LNCaP clone FGC (cell line): ENCODE data around the gene CDH3.

Experiments
- DNase-seq: peaks from one replicate; pipeline ENCODE4 v3.0.0-alpha.2; 2011; ENCODE audit warnings: low read depth
- H3K4me3 ChIP-seq: 2 replicates; pipeline ENCODE4 v1.5.1; 2011; ENCODE audit warnings: mild to moderate bottlenecking, low read depth, low read length, control low read depth
- CTCF ChIP-seq: IDR thresholded peaks from 2 replicates; pipeline ENCODE4 v1.5.1; 2012; ENCODE audit warnings: mild to moderate bottlenecking; ENCODE audit not compliant: control insufficient read depth, insufficient read depth; ENCODE audit errors: extremely low read depth

CDH3 gene

GRCh38 chr16:68658974-68659360 lies 13.9 kb downstream of the CDH3 start:
- H3K4me3 ChIP-seq, result no peak overlapping the region
- no peak for TF ChIP-seq CTCF

GRCh38 chr16:68659412-68660358 lies 14.6 kb downstream of the CDH3 start:
- no peak overlapping the region for H3K4me3 ChIP-seq
- TF ChIP-seq CTCF, result no peak
- DNase-seq, result no peak

More at GRCh38 chr16:68658974-68659360, 13.9 kb downstream of the CDH3 start:
- no peak for DNase-seq

GRCh38 chr16:68660359-68660795 lies 15.3 kb downstream of the CDH3 start:
- TF ChIP-seq CTCF, result no peak
- no peak overlapping the region for H3K4me3 ChIP-seq
- no peak for DNase-seq

- no peak overlapping the region for H3K4me3 ChIP-seq
- no peak for DNase-seq
- TF ChIP-seq CTCF, result no peak
Observed at GRCh38 chr16:68662035-68662434, 16.9 kb downstream of the CDH3 start.

- no peak for DNase-seq
- no peak for TF ChIP-seq CTCF
- H3K4me3 ChIP-seq, result no peak overlapping the region
Observed at GRCh38 chr16:68664297-68664696, 19.2 kb downstream of the CDH3 start.

- no peak for DNase-seq
- no peak overlapping the region for H3K4me3 ChIP-seq
- TF ChIP-seq CTCF, result no peak
Observed at GRCh38 chr16:68665501-68665900, 20.4 kb downstream of the CDH3 start.
